ENCODE measurements around the gene GARIN5B. TPM values are rescaled to one million over a fixed set of nuclear protein-coding genes. Genes with fewer than 3 reads are reported as not detected.

The GARIN5B gene
- total and polyA plus RNA-seq, 2 of the 8 experiments (the other 6 are each of a cell fraction or from before 2014, with no cell fraction given), result 0.03 TPM; not detected in 1

GRCh38 chr19:55353803-55354697, 9.0 kb downstream of the GARIN5B start:
- no peak overlapping the region for H4K5ac ChIP-seq (ENCODE audit: insufficient read length, low read depth, low read length)
- no peak for FAIRE-seq
- no peak overlapping the region for H3K23ac ChIP-seq (ENCODE audit: insufficient read length)
- no peak overlapping the region for H2AFZ ChIP-seq (ENCODE audit: low read length)
- H3K9me3 ChIP-seq (ENCODE audit: insufficient read depth in 2 of 2, low read depth in 1 of 2, low read length in 1 of 2), result no peaks in the 10 kb centered on the region
- peak overlapping the region; percentile 88 to 96 for H3K4me2 ChIP-seq (ENCODE audit: insufficient read depth in 1 of 2, low read depth in 2 of 2, low read length in 2 of 2)
- peaks cover 0 to 10% of the 10 kb centered on the region in 2 experiments for H4K20me1 ChIP-seq (replicated peaks in 1 of 2; ENCODE audit: control insufficient read depth in 1 of 2, insufficient read depth in 2 of 2, low read length in 2 of 2)
- DNase-seq (ENCODE audit: low read depth in 1 of 2, low spot score in 2 of 2), result peak in 1 of 2 experiments; percentile 92
- peak overlapping the region; percentile 90; the same call in 1 of the 2 replicates for H2BK12ac ChIP-seq (ENCODE audit: low read depth, low read length)
- no peak overlapping the region for H2BK120ac ChIP-seq (replicated peaks; ENCODE audit: low read depth, low read length)
- H3K27ac ChIP-seq (ENCODE audit: low read depth, low read length), result no peak overlapping the region
- H2AK5ac ChIP-seq (ENCODE audit: low read depth, low read length), result no peak overlapping the region
- H3K23me2 ChIP-seq (ENCODE audit: low read depth, low read length), result peaks cover 11% of the 10 kb centered on the region; the same call in 1 of the 2 replicates
- ChIA-PET POLR2A (ENCODE audit: partially characterized antibody) (interaction anchor here (1.0 to 7.9 kb wide), 12 partner anchors 8 to 71 kb away, joined by 3 to 58 read pairs (median 4); partner anchors contain the start of genes GARIN5B, IL11, KMT5C and TMEM238), CTCF (ENCODE audit: partially characterized antibody) (interaction anchor here (1.7 kb wide), 1 partner anchor 70 kb away, joined by 4 read pairs; the partner anchor contains the start of gene BRSK1)
- H3K4ac ChIP-seq (replicated peaks; ENCODE audit: insufficient read length, low read depth, low read length), result no peak overlapping the region
- no peaks in the 10 kb centered on the region for H3K79me2 ChIP-seq (ENCODE audit: control insufficient read depth in 1 of 2, insufficient read depth in 2 of 2, low read length in 2 of 2)
- H3K18ac ChIP-seq (ENCODE audit: extremely low read depth, low read length), result no peak overlapping the region; the same call in 1 of the 2 replicates
- no peak overlapping the region for H2BK15ac ChIP-seq (ENCODE audit: low read length)
- no peak for TF ChIP-seq CTCF (IDR thresholded peaks at IDR 0.05; ENCODE audit: control extremely low read depth in 1 of 3, insufficient read depth in 1 of 3, low read depth in 1 of 3, low read length in 3 of 3)
- no peak for TF ChIP-seq TAF7 (optimal IDR thresholded peaks at IDR 0.05; ENCODE audit: borderline replicate concordance, low read depth, low read length)
- TF ChIP-seq CBX8 (IDR thresholded peaks at IDR 0.05; ENCODE audit: borderline replicate concordance, low read depth, low read length), result no peak
- 0 out of 2 replicates have a peak, but pooled peaks have one; percentile 27 for TF ChIP-seq BACH1 (IDR thresholded peaks at IDR 0.05; ENCODE audit: low read length)
- peak; percentile 52 for TF ChIP-seq KDM4A (IDR thresholded peaks at IDR 0.05; ENCODE audit: low read depth, low read length, severe bottlenecking)
- no peak for TF ChIP-seq GABPA (IDR thresholded peaks at IDR 0.05; ENCODE audit: borderline replicate concordance, insufficient read depth, low read length)
- peaks cover 17 to 56% (median 44%) of the 10 kb centered on the region in 4 experiments for H3K27me3 ChIP-seq (replicated peaks in 1 of 4; ENCODE audit: control insufficient read depth in 3 of 4, extremely low read depth in 1 of 4, insufficient read depth in 3 of 4, low read length in 3 of 4)
- H3K4me3 ChIP-seq (ENCODE audit: extremely low read depth in 1 of 4, insufficient read depth in 2 of 4, low read depth in 3 of 4, low read length in 4 of 4), result peak overlapping the region; percentile 32 to 66 (median 50)
- no peak overlapping the region for H2BK5ac ChIP-seq (ENCODE audit: low read depth, low read length)
- no peak overlapping the region for H3K14ac ChIP-seq (ENCODE audit: insufficient read length)
- H2BK20ac ChIP-seq (ENCODE audit: low read length), result no peak overlapping the region
- no peak overlapping the region; a peak in 2 of 7 replicates for H3K9ac ChIP-seq (replicated peaks in 1 of 4; ENCODE audit: extremely low read depth in 1 of 4, low read depth in 3 of 4, low read length in 3 of 4)
- H4K8ac ChIP-seq (ENCODE audit: extremely low read depth, insufficient read depth, low read length), result peak overlapping the region; percentile 16
- H3K79me1 ChIP-seq (ENCODE audit: low read depth, low read length), result no peaks in the 10 kb centered on the region
- WGBS, 2 experiments (ENCODE audit: extremely low coverage in 1 of 2, insufficient coverage in 1 of 2, insufficient read length in 1 of 2, insufficient replicate concordance in 2 of 2, low coverage in 1 of 2, low lambda C conversion rate in 2 of 2, missing lambda C conversion rate in 1 of 2), result 2% methylated on average over 22 of the region's 72 CpGs; no CpG with 5 or more reads in 1 of the 2 experiments
- H4K91ac ChIP-seq (replicated peaks; ENCODE audit: insufficient read length, low read length), result no peak overlapping the region
- peaks cover 0 to 11% (median 0%) of the 10 kb centered on the region in 4 experiments; a peak in 1 of 8 replicates for H3K36me3 ChIP-seq (ENCODE audit: control insufficient read depth in 2 of 4, insufficient read depth in 4 of 4, low read length in 3 of 4)
- peaks cover 0 to 27% (median 13%) of the 10 kb centered on the region in 4 experiments; a peak in 6 of 7 replicates for H3K4me1 ChIP-seq (replicated peaks in 1 of 4; ENCODE audit: control insufficient read depth in 3 of 4, insufficient read depth in 4 of 4, low read length in 3 of 4)
- no peak overlapping the region for H3K56ac ChIP-seq (replicated peaks; ENCODE audit: insufficient read length, low read depth, low read length)

All from H1 (cell line).